Measurements from ENCODE around the gene FAM181A. TPM values are rescaled to one million over a fixed set of nuclear protein-coding genes. Genes with fewer than 3 reads are reported as not detected.

The FAM181A gene
- total and polyA plus RNA-seq, 9 donors = 0.37 to 4.9 (median 0.82) TPM; not detected in 4

DNA sequence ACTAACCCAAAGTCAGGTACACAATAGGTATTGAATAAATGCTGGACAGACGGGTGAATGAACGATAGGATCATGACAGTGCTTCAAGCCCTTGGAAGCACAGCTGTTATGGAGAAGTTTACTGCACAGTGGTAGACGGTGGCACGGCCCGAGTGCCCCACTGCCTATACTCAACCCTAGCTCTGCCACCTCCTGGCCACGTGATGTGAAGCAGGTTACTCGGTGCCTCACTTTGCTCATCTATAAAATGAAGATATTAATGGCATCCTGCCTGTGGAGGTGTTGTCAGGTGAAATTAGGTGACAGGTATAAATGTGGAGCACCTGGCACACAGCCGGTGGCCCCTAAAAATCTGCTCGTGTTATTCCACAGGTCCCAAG is 43.4 kb downstream of the FAM181A start:
- Histone ChIP-seq H3K4me1 (ENCODE audit: insufficient read depth) (no peaks in the 10 kb centered on the region), H3K4me3 (no peak overlapping the region), H3K27ac (no peak overlapping the region), H3K9me3 (no peaks in the 10 kb centered on the region), H3K27me3 (no peaks in the 10 kb centered on the region), H3K36me3 (no peaks in the 10 kb centered on the region)
- 63 to 78% (median 65%) methylated on average over 9 of the region's 9 CpGs for WGBS, 3 donors
- intact Hi-C loops (cut with DNase I) = no loop called here
- no peak for DNase-seq
- TF ChIP-seq POLR2A (IDR thresholded peaks at IDR 0.05) (no peak), EP300 (IDR thresholded peaks at IDR 0.05) (no peak), CTCF (IDR thresholded peaks at IDR 0.05) (no peak)

DNA sequence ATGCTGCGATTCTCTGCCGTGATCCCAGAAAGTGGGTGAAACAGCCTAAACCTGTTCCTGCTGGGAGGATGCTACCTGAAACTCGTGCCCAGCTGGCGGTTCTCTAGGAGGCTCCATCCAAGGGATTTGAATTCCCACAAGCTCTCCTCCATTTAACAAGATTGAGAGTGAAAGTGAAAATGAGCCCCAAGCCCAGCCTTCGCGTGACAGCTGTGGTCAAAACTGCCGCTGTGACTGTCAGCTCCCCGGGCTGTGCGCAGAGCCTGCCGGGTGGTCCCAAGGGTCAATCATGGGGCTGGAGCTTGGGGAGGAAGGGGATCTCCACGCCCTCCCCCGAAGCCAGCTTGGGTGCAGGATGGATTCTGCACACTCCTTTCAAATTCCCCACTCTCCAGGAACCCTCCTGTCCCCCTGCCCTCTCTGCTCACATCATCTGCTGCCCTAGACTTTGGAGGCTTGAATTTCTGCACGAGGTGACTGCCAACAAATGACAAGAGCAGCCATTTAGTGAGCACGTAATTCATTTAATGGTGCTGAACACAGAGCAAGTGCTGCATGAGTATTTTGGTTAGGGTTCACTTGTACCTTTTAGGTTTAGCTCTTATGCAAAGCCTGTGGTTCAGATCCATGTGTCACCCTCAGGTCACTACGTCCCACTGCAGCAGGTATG is 44.0 kb downstream of the FAM181A start:
- 55 to 59% (median 58%) methylated on average over 15 of the region's 15 CpGs for WGBS, 3 donors
- Histone ChIP-seq H3K36me3 (no peaks in the 10 kb centered on the region), H3K27me3 (no peaks in the 10 kb centered on the region), H3K27ac (no peak overlapping the region), H3K9me3 (no peaks in the 10 kb centered on the region), H3K4me1 (ENCODE audit: insufficient read depth) (no peaks in the 10 kb centered on the region), H3K4me3 (no peak overlapping the region)
- intact Hi-C loops (cut with DNase I) = no loop called here
- TF ChIP-seq CTCF (IDR thresholded peaks at IDR 0.05) (no peak), POLR2A (IDR thresholded peaks at IDR 0.05) (no peak), EP300 (IDR thresholded peaks at IDR 0.05) (no peak)
- no peak for DNase-seq

- Histone ChIP-seq H3K27ac (no peak overlapping the region), H3K36me3 (no peaks in the 10 kb centered on the region), H3K9me3 (no peaks in the 10 kb centered on the region), H3K4me3 (no peak overlapping the region), H3K4me1 (ENCODE audit: insufficient read depth) (no peaks in the 10 kb centered on the region), H3K27me3 (no peaks in the 10 kb centered on the region)
- no peak for DNase-seq
- intact Hi-C loops (cut with DNase I) = no loop called here
- WGBS, 3 donors = 77 to 84% (median 78%) methylated on average over 3 of the region's 3 CpGs
- TF ChIP-seq POLR2A (IDR thresholded peaks at IDR 0.05) = no peak
- no peak for TF ChIP-seq CTCF (IDR thresholded peaks at IDR 0.05)
- TF ChIP-seq EP300 (IDR thresholded peaks at IDR 0.05) = no peak
These were observed 44.5 kb downstream of the FAM181A start for GRCh38 chr14:93971635-93972027.

GRCh38 chr14:93972618-93973205 is 45.6 kb downstream of the FAM181A start:
- H3K9me3 ChIP-seq = no peaks in the 10 kb centered on the region
- H3K27me3 ChIP-seq = no peaks in the 10 kb centered on the region
- H3K4me1 ChIP-seq (ENCODE audit: insufficient read depth) = no peaks in the 10 kb centered on the region
- no peak overlapping the region for H3K27ac ChIP-seq
- H3K4me3 ChIP-seq = no peak overlapping the region
- TF ChIP-seq CTCF (IDR thresholded peaks at IDR 0.05) (no peak), POLR2A (IDR thresholded peaks at IDR 0.05) (no peak), EP300 (IDR thresholded peaks at IDR 0.05) (no peak)
- no peaks in the 10 kb centered on the region for H3K36me3 ChIP-seq
- DNase-seq = no peak
- intact Hi-C loops (cut with DNase I) = no loop called here
- 80 to 84% (median 82%) methylated on average over 4 to 6 of the region's 6 CpGs for WGBS, 3 donors
